Measurements from ENCODE around the gene OR6K6.

The OR6K6 gene

GRCh38 chr1:158781104-158781503, 26.6 kb downstream of the OR6K6 start, which contains the start of gene OR6N2:
TSS of gene OR6N2 (minus strand) at chr1:158781204. CDS start at chr1:158777635, 3,569 bp downstream.
- Histone ChIP-seq H3K9ac (no peak within 1 kb of the TSS), H3K4me3 (IDR thresholded peaks at IDR 0.05; ENCODE audit: insufficient read depth, low read depth, low read length) (no peak within 1 kb of the TSS), H3K79me2 (ENCODE audit: insufficient read depth, low read depth) (no peaks in the 10 kb centered on the region), H3K4me2 (no peak within 1 kb of the TSS), H3K27me3 (ENCODE audit: insufficient read depth, low read depth) (no peaks in the 10 kb centered on the region), H4K20me1 (ENCODE audit: insufficient read depth) (no peaks in the 10 kb centered on the region), H2AFZ (ENCODE audit: low read depth) (no peak within 1 kb of the TSS), H3K36me3 (ENCODE audit: insufficient read depth) (no peaks in the 10 kb centered on the region), H3K27ac (no peak within 1 kb of the TSS), H3K4me1 (ENCODE audit: low read depth, poor library complexity, severe bottlenecking) (no peaks in the 10 kb centered on the region)
- no peak for TF ChIP-seq CTCF (conservative IDR thresholded peaks at IDR 0.05; ENCODE audit: low read depth, low read length)

- Histone ChIP-seq H3K36me3 (ENCODE audit: insufficient read depth) (no peaks in the 10 kb centered on the region), H2AFZ (ENCODE audit: low read depth) (no peak overlapping the region), H3K4me2 (no peak overlapping the region), H3K27me3 (ENCODE audit: insufficient read depth, low read depth) (no peaks in the 10 kb centered on the region), H3K4me3 (IDR thresholded peaks at IDR 0.05; ENCODE audit: insufficient read depth, low read depth, low read length) (no peak overlapping the region), H3K27ac (no peak overlapping the region), H3K4me1 (ENCODE audit: low read depth, poor library complexity, severe bottlenecking) (no peaks in the 10 kb centered on the region), H4K20me1 (ENCODE audit: insufficient read depth) (no peaks in the 10 kb centered on the region), H3K9ac (no peak overlapping the region), H3K79me2 (ENCODE audit: insufficient read depth, low read depth) (no peaks in the 10 kb centered on the region)
- peak; percentile 46 for TF ChIP-seq CTCF (conservative IDR thresholded peaks at IDR 0.05; ENCODE audit: low read depth, low read length)
Observed at GRCh38 chr1:158793604-158794003, 39.1 kb downstream of the OR6K6 start.

- TF ChIP-seq CTCF (conservative IDR thresholded peaks at IDR 0.05; ENCODE audit: low read depth, low read length): no peak
- H3K4me1 ChIP-seq (ENCODE audit: low read depth, poor library complexity, severe bottlenecking): no peaks in the 10 kb centered on the region
- H3K27me3 ChIP-seq (ENCODE audit: insufficient read depth, low read depth): no peaks in the 10 kb centered on the region
- H3K27ac ChIP-seq: no peak overlapping the region
- H3K9ac ChIP-seq: no peak overlapping the region
- H2AFZ ChIP-seq (ENCODE audit: low read depth): no peak overlapping the region
- no peak overlapping the region for H3K4me3 ChIP-seq (IDR thresholded peaks at IDR 0.05; ENCODE audit: insufficient read depth, low read depth, low read length)
- no peaks in the 10 kb centered on the region for H4K20me1 ChIP-seq (ENCODE audit: insufficient read depth)
- H3K4me2 ChIP-seq: no peak overlapping the region
- H3K79me2 ChIP-seq (ENCODE audit: insufficient read depth, low read depth): no peaks in the 10 kb centered on the region
- no peaks in the 10 kb centered on the region for H3K36me3 ChIP-seq (ENCODE audit: insufficient read depth)
Observed at GRCh38 chr1:158794247-158794646, 39.7 kb downstream of the OR6K6 start.

- no peaks in the 10 kb centered on the region for H3K79me2 ChIP-seq (ENCODE audit: insufficient read depth, low read depth)
- no peaks in the 10 kb centered on the region for H3K27me3 ChIP-seq (ENCODE audit: insufficient read depth, low read depth)
- no peak overlapping the region for H3K4me2 ChIP-seq
- no peaks in the 10 kb centered on the region for H4K20me1 ChIP-seq (ENCODE audit: insufficient read depth)
- no peak overlapping the region for H3K4me3 ChIP-seq (IDR thresholded peaks at IDR 0.05; ENCODE audit: insufficient read depth, low read depth, low read length)
- H3K9ac ChIP-seq: no peak overlapping the region
- peak; percentile 39; the same call in 1 of the 2 replicates for TF ChIP-seq CTCF (conservative IDR thresholded peaks at IDR 0.05; ENCODE audit: low read depth, low read length)
- H3K4me1 ChIP-seq (ENCODE audit: low read depth, poor library complexity, severe bottlenecking): no peaks in the 10 kb centered on the region
- no peaks in the 10 kb centered on the region for H3K36me3 ChIP-seq (ENCODE audit: insufficient read depth)
- H3K27ac ChIP-seq: no peak overlapping the region
- H2AFZ ChIP-seq (ENCODE audit: low read depth): no peak overlapping the region
Observed at GRCh38 chr1:158798531-158798930, 44.0 kb downstream of the OR6K6 start.
